ENCODE results near the gene RPLP2.
A peak's percentile ranks its signal among the peaks of the same experiment; 100 is the strongest.

RPLP2 gene

GRCh38 chr11:791658-792534 is 17.9 kb upstream of the RPLP2 start:
- DNase-seq (ENCODE audit: low read depth), result no peak

- no peak for DNase-seq (ENCODE audit: low read depth)
These were observed 17.3 kb upstream of the RPLP2 start for GRCh38 chr11:792535-792821.

GRCh38 chr11:792873-793272 is 16.9 kb upstream of the RPLP2 start:
- DNase-seq (ENCODE audit: low read depth), result no peak

- DNase-seq (ENCODE audit: low read depth), result no peak
These were observed 16.2 kb upstream of the RPLP2 start for GRCh38 chr11:793556-793955.

- no peak for DNase-seq (ENCODE audit: low read depth)
These were observed 15.6 kb upstream of the RPLP2 start for GRCh38 chr11:794013-794765.

- DNase-seq (ENCODE audit: low read depth), result no peak
These were observed 14.8 kb upstream of the RPLP2 start for GRCh38 chr11:794766-795633.

GRCh38 chr11:795634-796564 is 13.9 kb upstream of the RPLP2 start:
- peak; percentile 53 for DNase-seq (ENCODE audit: low read depth)

- no peak for DNase-seq (ENCODE audit: low read depth)
These were observed 13.0 kb upstream of the RPLP2 start for GRCh38 chr11:796565-797295.

GRCh38 chr11:797296-798092 is 12.3 kb upstream of the RPLP2 start:
- peak; percentile 52 for DNase-seq (ENCODE audit: low read depth)

GRCh38 chr11:798093-798713 is 11.6 kb upstream of the RPLP2 start, which contains the start of gene SLC25A22:
Gene SLC25A22, minus strand, starts transcription at chr11:798281. Its CDS starts 3,275 bp downstream, at chr11:795006.
- DNase-seq (ENCODE audit: low read depth), result peak; percentile 59

GRCh38 chr11:799641-800316 is 10.0 kb upstream of the RPLP2 start:
- DNase-seq (ENCODE audit: low read depth), result no peak

- no peak for DNase-seq (ENCODE audit: low read depth)
These were observed 9.3 kb upstream of the RPLP2 start for GRCh38 chr11:800473-800872.

GRCh38 chr11:801097-801780 is 8.5 kb upstream of the RPLP2 start:
- no peak for DNase-seq (ENCODE audit: low read depth)

GRCh38 chr11:802018-802617 is 7.6 kb upstream of the RPLP2 start:
- no peak for DNase-seq (ENCODE audit: low read depth)

- DNase-seq (ENCODE audit: low read depth), result no peak
These were observed 6.9 kb upstream of the RPLP2 start for GRCh38 chr11:802693-803466.

GRCh38 chr11:803467-803742 is 6.4 kb upstream of the RPLP2 start:
- DNase-seq (ENCODE audit: low read depth), result no peak
